Adrenal gland (tissue), 5 donors: ENCODE data around the gene CECR2.

Experiments
- POLR2A ChIP-seq, 2 donors: fragments of 450-650 bp; IDR thresholded peaks; one replicate each; pipeline ENCODE4 v1.6.1; 2017; ENCODE audit warnings: antibody characterized with exemption in 2 of 2, mild to moderate bottlenecking in 2 of 2, moderate library complexity in 1 of 2
- TF ChIP-seq, protein P1 (sequence below), 6 experiments: fragments of 450-650 bp in 4 of 6; fragments of 200-600 bp in 2 of 6; sonication (generic) in 1 of 6; IDR thresholded peaks; 1 replicate in 5 of 6; 2 replicates in 1 of 6; pipeline versions ENCODE4 v1.5.1 to v1.8.0; 2016 to 2021; ENCODE audit warnings: antibody characterized with exemption in 6 of 6, mild to moderate bottlenecking in 2 of 6, moderate library complexity in 1 of 6
- donor health status: DM: no; HTN: no; CAD: no.

- TF ChIP-seq, protein P1, sequence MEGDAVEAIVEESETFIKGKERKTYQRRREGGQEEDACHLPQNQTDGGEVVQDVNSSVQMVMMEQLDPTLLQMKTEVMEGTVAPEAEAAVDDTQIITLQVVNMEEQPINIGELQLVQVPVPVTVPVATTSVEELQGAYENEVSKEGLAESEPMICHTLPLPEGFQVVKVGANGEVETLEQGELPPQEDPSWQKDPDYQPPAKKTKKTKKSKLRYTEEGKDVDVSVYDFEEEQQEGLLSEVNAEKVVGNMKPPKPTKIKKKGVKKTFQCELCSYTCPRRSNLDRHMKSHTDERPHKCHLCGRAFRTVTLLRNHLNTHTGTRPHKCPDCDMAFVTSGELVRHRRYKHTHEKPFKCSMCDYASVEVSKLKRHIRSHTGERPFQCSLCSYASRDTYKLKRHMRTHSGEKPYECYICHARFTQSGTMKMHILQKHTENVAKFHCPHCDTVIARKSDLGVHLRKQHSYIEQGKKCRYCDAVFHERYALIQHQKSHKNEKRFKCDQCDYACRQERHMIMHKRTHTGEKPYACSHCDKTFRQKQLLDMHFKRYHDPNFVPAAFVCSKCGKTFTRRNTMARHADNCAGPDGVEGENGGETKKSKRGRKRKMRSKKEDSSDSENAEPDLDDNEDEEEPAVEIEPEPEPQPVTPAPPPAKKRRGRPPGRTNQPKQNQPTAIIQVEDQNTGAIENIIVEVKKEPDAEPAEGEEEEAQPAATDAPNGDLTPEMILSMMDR (IDR thresholded peaks at IDR 0.05): no peak
- no peak for TF ChIP-seq POLR2A (IDR thresholded peaks at IDR 0.05)
Observed at GRCh38 chr22:17484608-17485007, 115.3 kb downstream of the CECR2 start.
